COLO829 (cell line): ENCODE measurements around the gene CD84.
A peak's percentile ranks its signal among the peaks of the same experiment; 100 is the strongest.
"Not testable (repeated sequence)": the region's sequence is repeated elsewhere in the genome, so short reads cannot be mapped to it uniquely, and the experiment has no call there.

Source experiments
- DNase-seq: peaks from one replicate; pipeline ENCODE4 v3.0.0; 2012; ENCODE audit warnings: low spot score

The CD84 gene

DNA sequence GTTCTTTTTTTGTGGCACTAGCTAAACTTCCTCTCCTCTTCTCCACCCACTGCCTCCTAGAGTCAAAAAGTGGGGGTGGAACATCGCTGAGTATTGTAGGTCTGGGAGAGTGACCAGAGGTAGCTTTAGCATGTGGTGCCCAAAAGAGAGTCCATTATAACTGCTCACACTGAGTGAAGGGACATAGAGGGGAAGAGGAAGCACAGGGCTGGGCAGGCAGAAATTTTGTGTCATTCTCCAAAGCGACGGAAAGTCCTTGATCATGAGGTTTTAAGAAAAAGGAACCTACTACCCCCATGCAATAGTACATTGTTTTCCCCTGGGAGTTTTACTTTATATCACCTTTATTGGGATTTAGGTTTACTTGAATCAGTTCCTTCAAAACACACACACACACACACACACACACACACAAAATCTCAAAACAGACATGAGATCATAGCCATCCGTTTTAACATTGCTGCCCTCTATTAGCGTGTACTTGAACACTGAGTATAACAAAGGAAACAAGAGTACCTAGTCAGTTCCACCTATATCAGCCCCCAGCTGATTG lies 4.1 kb downstream of the CD84 start:
- DNase-seq, result no peak

DNA sequence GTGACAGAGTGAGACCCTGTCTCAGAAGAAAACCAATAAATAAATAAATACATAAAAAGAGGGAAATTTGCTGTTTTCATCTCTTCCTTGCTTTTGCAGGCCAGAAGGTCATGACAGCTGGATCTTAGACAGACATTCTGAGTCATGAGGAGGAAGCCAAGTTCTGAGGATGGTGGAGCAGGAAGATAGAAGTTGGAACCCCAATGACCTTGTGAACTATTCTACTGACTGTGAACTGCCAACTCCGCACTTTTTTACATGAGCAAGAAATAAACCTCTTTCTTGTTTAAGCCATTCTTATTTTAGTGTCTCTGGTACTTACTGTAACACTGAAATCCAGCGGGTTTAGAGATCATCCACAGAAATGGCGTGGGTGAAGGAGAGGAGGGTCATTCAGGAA lies 8.5 kb downstream of the CD84 start:
- DNase-seq, result no peak

DNA sequence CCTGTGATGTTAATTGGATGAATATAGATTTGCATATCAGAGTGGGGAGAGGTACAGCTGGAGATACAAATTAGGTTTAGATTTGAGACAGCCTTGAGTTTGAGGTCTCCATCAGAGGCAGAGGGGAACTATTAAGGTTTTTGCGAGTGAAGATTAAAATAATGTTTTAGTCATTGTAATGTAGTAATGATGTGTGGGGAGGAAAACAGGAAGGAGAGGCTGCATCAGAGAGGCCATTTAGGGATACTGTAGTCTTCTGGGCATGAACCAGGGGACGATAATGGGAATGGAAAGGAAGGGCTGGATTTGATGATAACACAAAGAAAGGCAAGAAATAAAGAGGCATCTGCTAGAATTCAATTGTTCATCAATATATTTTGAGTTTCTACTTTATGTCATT lies 9.5 kb downstream of the CD84 start:
- DNase-seq, result no peak

DNA sequence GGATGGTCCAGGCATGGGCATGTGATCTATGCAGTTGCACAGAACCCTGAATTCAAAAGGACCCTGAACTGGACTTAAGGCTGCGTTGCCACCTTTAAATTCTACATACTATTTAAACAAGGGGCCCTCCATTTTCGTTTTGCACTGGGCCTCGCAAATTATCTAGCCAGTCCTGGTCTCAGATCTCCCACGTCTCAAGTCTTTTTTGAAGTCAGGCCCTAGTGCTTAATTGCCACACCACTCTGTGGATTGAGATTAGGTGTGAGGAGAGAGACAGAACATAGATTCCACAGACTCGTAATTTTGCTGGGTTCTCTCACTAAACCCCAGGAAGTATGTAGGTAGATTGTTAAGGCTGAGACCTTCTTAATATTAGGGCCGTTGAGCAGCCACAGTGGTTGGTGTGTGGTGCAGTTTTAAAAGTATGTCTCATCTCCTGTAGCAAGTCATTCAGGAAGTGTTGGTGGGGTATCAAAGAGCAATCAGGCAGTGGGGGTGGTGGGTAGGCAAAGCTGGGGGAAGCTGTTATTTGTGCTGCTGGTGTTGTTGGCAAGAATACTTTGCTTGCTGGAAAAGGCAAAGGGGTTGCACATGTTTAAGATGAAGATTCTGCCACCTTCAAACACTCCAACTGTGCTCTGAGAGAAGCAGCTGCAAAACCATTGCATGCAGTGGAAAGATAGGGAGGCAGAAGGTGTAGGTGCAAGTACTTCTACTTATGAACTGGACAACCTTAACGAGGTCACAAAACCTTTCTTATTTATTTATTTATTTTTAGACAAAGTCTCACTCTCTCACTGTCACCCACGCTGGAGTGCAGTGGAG lies 11.2 kb downstream of the CD84 start:
- no peak for DNase-seq

DNA sequence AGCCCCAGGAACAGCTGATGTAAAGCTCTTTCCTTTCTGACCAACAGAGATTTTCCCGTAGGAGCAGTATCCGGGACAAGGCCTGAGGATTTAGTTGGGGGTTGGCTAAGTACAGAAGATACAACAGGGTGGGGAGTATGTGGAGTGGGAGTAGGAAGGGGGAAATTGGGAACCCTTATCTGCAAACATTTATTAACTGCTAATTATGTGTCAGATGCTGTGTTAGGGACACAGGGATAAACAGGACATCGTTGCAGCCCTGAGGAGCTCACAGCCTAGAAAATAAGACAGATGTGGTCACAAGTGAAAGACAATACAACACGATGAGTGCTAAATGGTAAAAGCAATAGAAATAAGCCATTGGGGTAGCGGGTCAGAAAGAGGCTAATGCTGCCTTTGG lies 12.0 kb downstream of the CD84 start:
- no peak for DNase-seq

DNA sequence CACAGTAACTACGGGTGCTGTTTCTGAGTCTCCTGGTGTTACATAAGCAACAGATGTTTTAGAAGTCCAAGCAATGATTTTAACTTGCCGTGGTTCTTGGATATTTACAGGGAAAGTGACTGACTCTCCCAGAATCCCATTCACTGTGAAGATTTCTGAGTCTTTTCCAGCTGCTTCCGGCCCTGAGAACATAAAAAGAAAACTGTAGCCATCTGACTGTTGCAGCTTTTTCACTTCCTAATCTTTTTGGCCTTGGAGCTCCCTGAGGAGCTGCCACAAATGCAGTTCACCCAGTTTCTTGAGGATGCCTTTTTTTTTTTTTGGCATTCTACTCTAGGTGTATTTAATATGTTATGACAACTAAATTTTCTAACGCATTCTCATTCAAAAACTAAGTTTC lies 13.7 kb downstream of the CD84 start:
- DNase-seq, result no peak

DNA sequence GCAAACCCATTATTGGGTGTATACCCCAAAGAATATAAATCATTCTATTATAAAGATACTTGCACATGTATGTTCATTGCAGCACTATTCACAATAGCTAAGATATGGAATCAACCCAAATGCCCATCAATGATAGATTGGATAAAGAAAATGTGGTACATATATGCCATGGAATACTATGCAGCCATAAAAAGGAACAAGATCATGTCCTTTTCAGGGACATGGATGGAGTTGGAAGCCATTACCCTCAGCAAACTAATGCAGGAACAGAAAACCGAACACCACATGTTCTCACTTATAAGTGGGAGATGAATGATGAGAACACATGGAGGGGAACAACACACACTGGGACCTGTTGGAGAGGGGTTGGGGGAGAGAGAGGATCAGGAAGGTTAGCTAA lies 16.1 kb downstream of the CD84 start:
- DNase-seq, result not testable (repeated sequence)

DNA sequence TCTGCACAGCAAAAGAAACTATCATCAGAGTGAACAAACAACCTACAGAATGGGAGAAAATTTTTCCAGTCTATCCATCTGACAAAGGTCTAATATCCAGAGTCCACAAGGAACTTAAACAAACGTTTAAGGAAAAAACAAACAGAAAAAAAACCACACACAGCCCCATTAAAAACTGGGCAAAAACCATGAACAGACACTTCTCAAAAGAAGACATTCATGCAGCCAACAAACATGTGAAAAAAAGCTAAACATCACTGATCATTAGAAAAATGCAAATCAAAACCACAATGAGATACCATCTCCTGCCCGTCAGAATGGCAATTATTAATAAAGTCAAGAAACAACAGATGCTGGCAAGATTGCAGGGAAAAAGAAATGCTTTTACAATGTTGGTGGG lies 16.6 kb downstream of the CD84 start:
- DNase-seq, result not testable (repeated sequence)

DNA sequence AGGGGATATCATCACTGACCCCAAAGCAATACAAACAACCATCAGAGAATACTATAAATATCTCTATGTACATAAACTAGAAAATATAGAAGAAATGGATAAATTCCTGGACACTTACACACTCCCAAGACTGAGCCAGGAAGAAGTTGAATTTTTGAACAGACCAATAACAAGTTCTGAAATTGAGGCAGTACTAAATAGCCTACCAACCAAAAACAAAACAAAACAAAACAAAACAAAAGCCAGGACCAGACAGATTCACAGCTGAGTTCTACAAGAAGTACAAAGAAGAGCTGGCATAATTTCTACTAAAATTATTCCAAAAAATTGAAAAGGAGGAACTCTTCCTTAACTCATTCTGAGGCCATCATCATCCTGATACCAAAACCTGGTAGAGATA lies 18.5 kb downstream of the CD84 start:
- DNase-seq, result no peak

DNA sequence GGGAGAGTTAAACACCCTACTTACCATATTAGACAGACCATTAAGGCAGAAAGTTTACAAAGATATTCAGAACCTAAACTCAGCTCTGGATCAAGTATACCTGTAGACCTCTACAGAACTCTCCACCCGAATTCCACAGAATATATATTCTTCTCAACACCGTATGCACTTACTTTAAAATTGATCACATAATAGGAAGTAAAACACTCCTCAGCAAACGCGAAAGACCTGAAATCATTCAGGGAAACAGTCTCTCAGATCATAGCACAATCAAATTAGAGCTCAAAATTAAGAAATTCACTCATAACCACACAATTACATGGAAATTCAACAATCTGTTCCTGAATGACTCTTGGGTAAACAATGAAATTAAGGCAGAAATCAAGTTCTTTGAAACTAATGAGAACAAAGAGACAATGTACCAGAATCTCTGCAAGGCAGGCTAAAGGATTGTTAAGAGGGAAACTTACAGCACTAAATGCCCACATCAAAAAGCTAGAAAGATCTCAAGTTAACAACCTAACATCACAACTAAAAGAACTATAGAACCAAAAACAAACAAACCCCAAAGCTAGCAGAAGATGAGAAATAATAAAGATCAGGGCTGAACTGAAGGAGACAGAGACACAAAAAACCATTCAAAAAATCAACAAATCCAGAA lies 19.1 kb downstream of the CD84 start:
- no peak for DNase-seq

DNA sequence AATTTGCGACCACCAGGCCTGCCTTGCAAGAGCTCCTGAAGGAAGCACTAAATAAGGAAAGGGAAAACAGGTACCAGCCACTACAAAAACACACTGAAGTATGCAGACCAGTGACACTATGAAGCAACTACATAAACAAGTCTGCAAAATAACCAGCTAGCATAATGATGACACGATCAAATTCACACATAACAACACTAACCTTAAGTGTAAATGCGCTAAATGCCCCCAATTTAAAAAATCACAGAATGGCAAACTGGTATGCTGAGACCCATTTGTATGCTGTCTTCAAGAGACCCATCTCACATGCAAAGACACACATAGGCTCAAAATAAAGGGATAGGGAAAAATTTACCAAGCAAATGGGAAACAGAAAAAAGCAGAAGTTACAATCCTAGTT lies 19.9 kb downstream of the CD84 start:
- not testable (repeated sequence) for DNase-seq

DNA sequence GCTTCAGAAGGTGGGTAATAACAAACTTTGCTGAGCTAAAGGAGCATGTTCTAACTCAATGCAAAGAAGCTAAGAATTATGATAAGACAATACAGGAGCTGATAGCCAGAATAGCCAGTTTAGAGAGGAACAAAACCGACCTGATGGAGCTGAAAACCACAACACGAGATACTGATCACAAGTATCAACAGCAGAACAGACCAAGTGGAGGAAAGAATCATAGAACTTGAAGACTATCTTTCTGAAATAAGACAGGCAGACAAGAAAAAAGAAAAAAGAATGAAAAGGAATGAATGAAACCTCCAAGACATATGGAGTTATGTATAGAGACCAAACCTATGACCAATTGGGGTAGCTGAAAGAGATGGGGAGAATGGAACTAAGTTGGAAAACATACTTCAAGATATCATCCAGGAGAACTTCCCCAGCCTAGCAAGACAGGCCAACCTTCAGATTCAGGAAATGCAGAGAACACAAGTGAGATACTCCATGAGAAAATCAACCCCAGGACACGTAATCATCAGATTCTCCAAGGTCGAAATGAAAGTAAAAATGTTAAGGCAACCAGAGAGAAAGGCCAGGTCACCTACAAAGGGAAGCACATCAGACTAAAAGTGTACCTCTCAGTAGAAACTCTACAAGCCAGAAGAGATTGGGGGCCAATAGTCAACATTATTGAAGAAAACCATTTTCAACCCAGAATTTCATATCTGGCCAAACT lies 20.5 kb downstream of the CD84 start:
- no peak for DNase-seq

DNA sequence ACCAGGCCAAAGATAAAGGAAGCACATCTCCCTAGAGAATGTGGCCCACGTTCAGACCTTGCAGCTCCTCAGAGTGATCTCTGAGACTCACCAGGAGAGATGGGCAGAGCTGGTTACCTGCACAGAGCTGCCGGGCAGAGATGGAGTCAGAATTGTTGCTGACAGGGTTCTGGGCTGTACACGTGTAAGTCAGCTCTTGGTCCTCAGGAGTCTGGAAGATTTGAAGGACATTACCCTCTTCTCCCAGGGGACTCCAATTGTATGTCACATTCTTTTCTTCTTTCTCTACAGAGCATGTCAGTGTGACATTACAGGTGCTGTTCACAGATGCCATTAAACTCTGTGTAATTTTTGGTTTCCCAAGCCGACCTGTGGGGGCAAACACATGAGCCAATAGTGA lies 25.5 kb downstream of the CD84 start:
- DNase-seq, result no peak

DNA sequence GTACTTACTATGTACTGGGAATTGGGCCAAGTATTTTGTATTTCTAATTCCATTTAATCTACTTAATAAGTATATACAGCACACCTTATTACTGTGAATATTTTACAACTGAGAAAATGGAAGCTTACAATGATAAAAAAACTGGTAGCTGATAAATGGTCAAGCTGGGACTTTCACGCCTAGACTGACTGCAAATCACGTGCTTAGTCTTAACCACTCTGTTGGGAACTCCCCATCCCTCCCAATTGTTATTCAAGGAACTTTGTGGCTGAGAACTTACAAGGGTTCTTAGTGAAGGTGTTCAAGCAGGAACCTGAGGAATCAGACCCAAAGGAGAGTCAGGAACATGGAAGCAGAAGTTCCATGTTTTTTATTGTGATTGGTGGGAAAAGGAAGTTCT lies 26.9 kb downstream of the CD84 start:
- no peak for DNase-seq

DNA sequence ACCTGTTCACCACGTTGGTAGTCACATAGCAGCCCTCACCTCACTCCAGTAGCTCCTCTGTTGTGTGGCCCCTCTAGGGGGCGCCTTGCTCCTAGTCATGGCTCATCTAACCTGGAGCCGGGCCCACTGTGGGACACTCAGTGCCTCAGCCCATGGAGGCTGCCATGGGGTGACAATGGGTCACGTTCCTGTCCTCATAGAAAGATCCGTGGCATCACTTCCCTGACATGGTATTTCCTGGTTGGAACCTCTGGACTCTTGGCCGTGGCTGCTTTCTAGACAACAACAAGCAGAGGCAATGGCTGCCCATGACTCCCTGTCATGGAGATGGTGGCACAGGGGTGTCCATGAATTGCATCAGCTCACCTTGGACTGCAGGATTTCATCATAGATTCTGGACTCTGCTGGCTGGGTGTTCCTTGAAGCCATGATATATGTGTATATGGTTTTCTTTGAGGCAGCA lies 28.7 kb downstream of the CD84 start:
- DNase-seq, result no peak

DNA sequence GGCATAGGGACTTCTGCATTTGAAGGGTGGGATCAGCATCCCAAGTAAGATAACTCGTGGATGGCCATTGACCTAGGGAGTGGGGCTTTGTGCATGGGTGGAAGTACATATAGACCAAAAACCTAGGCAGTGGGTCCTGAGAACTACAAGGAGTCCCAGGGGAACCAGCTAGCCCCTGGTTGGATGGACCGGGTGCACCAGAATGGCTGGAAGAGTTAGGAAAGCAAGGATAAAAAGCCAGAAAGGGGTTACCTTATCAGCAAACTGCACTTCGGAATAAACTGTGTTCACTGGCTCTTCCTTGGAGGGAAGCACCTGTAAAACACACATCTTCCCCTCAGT lies 29.7 kb downstream of the CD84 start:
- no peak for DNase-seq

DNA sequence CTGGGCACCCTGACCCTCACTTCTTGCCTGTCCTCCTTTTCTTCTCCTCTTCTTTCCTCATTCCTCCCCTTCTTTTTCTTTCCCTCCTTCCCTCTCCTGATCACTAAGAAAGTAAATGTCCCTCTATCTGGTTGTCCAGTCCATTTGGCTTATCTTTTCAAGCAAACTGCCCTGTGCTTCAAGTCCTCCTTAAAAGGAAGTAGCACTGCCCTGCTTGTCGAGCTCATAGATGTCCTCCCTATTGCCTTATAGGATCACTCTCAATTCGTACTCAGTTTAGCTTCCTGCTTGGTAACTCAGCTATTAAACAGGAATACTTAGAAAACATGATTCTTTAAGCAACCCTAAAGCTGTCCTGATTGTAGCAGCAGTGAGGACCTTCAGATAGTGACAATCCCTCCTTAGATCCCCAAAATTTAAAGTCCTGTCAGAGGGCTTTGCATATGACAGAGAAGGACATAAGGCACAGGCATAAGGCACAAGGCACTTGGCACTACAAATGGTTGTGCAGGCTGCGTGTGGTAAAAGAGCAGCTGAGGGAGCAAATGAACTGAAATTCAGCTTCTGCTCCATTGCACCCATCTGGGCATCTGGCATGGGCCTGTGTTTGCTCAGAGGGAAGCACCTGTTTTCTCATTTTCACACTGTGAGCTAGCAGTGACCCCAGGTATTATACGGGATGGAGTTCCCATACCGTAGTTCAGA lies 30.2 kb downstream of the CD84 start:
- no peak for DNase-seq

DNA sequence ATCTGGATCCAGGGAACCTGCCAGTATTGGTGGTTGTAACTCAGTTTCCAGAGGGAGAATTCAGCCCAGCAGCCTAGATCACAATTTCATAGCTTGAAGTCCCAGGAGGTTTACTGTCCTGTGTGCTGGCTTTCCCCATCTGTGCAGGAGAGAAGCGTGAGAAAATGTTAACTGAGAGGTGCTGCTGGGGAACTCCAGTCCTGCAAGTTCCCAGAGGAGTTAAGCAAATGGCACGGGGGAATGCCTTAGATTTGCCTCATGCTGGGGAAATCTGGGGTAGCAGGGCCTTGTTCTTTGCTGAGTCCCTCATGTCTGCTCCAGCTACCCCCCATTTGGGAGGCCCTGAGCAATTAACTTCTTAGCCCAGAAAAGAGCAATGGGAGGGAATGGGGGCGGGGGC lies 31.1 kb downstream of the CD84 start:
- no peak for DNase-seq

DNA sequence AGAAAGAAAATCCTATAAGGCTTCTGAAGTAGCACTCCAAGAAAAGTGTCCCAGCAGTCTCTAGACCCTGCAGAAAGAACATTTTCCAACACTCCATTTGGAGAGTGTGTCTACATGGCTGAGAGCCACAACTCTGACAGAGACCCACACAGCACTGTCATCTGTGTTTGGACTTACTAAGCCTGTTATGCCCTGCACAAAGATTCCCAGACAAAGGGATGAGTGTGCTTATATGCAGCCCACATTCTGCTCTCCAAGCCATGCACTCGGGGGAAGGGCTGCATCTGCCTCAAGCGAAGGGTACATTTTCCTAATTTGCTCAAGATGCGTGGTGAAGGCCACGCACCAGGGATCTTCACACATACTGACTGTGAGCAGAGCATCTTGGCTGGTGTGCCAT lies 31.9 kb downstream of the CD84 start:
- no peak for DNase-seq

DNA sequence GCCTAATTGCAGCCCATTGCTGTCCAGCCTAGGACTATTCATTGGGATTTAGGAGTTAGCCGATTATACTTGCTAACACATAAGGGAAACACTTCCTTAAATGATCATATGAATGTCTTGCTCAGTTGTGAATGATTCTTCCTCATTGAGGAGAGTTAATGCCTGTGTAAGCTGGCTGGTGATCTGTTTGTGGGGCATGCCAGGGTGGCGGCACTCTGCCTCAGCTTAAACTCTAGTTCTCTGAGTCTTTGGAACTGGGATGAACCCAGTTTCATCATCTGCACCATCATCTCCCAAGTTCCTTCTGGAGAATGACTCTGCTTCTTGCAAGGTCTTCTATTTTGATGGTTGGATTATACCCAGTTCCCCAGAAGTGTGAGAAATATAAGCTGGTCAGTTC lies 32.4 kb downstream of the CD84 start:
- DNase-seq, result no peak

DNA sequence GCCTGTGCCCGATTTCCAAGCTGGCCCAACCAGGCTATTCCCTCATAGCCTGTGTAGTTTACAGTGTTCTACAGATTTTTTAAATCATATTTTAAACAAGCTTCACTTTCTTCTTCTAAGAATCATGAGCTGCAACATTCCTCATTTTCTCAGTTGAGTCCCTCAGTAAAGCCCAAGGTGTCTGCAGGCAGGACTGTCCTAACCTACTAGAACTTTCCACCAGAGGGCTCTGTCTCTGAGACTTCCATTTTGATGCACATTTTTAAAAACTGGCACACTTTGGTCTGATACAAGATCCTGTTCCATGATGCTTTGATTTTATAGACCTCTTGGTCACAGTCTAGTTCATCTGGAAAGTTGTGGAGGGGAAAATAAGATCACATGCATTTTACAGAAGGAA lies 34.6 kb downstream of the CD84 start:
- peak; percentile 54 for DNase-seq

DNA sequence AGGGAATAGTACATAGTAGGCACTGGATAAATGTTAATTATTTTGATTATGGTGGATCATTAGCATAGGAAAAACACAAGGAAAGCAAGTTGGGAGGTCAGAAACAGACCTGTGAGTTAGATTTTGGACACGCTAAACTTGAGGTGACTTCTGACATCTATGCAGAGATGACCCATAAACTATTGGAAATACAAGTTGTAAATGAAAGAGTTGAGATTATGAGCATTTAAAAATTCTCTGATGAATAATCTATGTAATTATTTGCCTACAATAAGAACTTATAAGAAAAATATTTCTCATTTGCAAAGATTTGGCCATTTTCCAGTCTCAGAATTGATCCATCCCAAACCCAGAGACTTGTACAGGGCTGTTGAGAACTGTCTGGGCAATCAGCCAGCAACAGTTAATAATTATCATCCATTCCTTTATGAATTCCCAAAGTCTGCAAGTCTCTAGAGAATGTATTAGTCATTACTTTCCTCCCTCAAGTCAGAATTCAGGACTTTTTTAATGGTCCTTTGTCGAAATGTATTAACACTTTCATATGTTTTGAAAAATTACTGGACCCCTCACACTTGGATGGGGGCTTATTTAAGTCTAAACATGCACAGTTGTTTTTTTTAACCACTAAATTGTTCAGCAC lies 36.9 kb downstream of the CD84 start:
- DNase-seq, result peak; percentile 74
